Measurements from ENCODE around the gene ENTR1. TPM values are rescaled to one million over a fixed set of nuclear protein-coding genes. Genes with fewer than 3 reads are reported as not detected.

ENTR1 gene
- total and polyA plus RNA-seq, 10 of the 15 experiments (the other 5 are each of a cell fraction or from before 2014, with no cell fraction given), result 8.2 to 96.4 (median 41.1) TPM

GRCh38 chr9:136409557-136410455, 608 bp downstream of the ENTR1 start (continued):
- TF ChIP-seq SUPT20H (IDR thresholded peaks at IDR 0.05; ENCODE audit: borderline replicate concordance, control insufficient read depth, low read depth, low read length) (no peak), CEBPZ (IDR thresholded peaks at IDR 0.05; ENCODE audit: low read depth, low read length) (no peak), CBFB (IDR thresholded peaks at IDR 0.05; ENCODE audit: low read depth) (no peak), BHLHE40 (IDR thresholded peaks at IDR 0.05; ENCODE audit: borderline replicate concordance in 1 of 2, low read depth in 2 of 2, low read length in 1 of 2) (peak; percentile 26 to 46; a peak in 2 of 4 replicates), STAT1 (conservative IDR thresholded peaks at IDR 0.05) (no peak), ZNF687 (IDR thresholded peaks at IDR 0.05) (no peak; the same call in 1 of the 2 replicates), CHD1 (IDR thresholded peaks at IDR 0.05; ENCODE audit: low read depth, low read length) (no peak), IRF5 (IDR thresholded peaks at IDR 0.05; ENCODE audit: borderline replicate concordance) (no peak), EED (IDR thresholded peaks at IDR 0.05; ENCODE audit: low read depth) (no peak), DPF2 (IDR thresholded peaks at IDR 0.05) (no peak), NFIC (IDR thresholded peaks at IDR 0.05; ENCODE audit: low read depth, low read length) (no peak), PBX3 (IDR thresholded peaks at IDR 0.05; ENCODE audit: insufficient replicate concordance, low read depth, low read length) (no peak), PAX5 (IDR thresholded peaks at IDR 0.05; ENCODE audit: borderline replicate concordance, low read depth, low read length) (no peak), KAT2A (conservative IDR thresholded peaks at IDR 0.05; ENCODE audit: control insufficient read depth, low read depth, low read length) (no peak), RB1 (IDR thresholded peaks at IDR 0.05; ENCODE audit: borderline replicate concordance) (no peak)
- TF ChIP-seq, protein P1, sequence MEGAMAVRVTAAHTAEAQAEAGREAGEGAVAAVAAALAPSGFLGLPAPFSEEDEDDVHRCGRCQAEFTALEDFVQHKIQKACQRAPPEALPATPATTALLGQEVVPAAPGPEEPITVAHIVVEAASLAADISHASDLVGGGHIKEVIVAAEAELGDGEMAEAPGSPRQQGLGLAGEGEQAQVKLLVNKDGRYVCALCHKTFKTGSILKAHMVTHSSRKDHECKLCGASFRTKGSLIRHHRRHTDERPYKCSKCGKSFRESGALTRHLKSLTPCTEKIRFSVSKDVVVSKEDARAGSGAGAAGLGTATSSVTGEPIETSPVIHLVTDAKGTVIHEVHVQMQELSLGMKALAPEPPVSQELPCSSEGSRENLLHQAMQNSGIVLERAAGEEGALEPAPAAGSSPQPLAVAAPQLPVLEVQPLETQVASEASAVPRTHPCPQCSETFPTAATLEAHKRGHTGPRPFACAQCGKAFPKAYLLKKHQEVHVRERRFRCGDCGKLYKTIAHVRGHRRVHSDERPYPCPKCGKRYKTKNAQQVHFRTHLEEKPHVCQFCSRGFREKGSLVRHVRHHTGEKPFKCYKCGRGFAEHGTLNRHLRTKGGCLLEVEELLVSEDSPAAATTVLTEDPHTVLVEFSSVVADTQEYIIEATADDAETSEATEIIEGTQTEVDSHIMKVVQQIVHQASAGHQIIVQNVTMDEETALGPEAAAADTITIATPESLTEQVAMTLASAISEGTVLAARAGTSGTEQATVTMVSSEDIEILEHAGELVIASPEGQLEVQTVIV (IDR thresholded peaks at IDR 0.05; ENCODE audit: borderline replicate concordance, partially characterized antibody), result no peak

All from GM12878 (cell line).